Measurements from ENCODE around the gene AP4M1. TPM values are rescaled to one million over a fixed set of nuclear protein-coding genes. Genes with fewer than 3 reads are reported as not detected.
A peak's percentile ranks its signal among the peaks of the same experiment; 100 is the strongest.

Gene AP4M1
- total and polyA plus RNA-seq, 9 of the 15 experiments (the other 6 are each of a cell fraction or from before 2014, with no cell fraction given), result 1.3 to 30.9 (median 14.1) TPM

GRCh38 chr7:100148559-100149328 lies 47.3 kb downstream of the AP4M1 start, which contains the start of gene LAMTOR4 (continued):
- TF ChIP-seq HDAC3 (IDR thresholded peaks at IDR 0.05; ENCODE audit: borderline replicate concordance, partially characterized antibody), result no peak
- TF ChIP-seq TCF7 (IDR thresholded peaks at IDR 0.05; ENCODE audit: borderline replicate concordance), result peak; percentile 35; the same call in 1 of the 2 replicates
- TF ChIP-seq GABPB2 (CRISPR knock-in tag; conservative IDR thresholded peaks at IDR 0.05), result no peak; the same call in 1 of the 2 replicates
- no peak for TF ChIP-seq ZNF3 (CRISPR knock-in tag; IDR thresholded peaks at IDR 0.05)
- TF ChIP-seq PML (IDR thresholded peaks at IDR 0.05; ENCODE audit: low read length), result peak; percentile 59; the same call in 1 of the 2 replicates
- peak; percentile 85 for TF ChIP-seq CREB1 (IDR thresholded peaks at IDR 0.05)
- peak; percentile 91 for TF ChIP-seq CREB1 (CRISPR knock-in tag; IDR thresholded peaks at IDR 0.05)
- no peak for TF ChIP-seq MCM3 (IDR thresholded peaks at IDR 0.05)
- peak; percentile 99 for TF ChIP-seq TOE1 (IDR thresholded peaks at IDR 0.05; ENCODE audit: borderline replicate concordance)
- TF ChIP-seq TOE1 (CRISPR knock-in tag; IDR thresholded peaks at IDR 0.05; ENCODE audit: borderline replicate concordance, low read depth), result no peak
- TF ChIP-seq, protein P1, sequence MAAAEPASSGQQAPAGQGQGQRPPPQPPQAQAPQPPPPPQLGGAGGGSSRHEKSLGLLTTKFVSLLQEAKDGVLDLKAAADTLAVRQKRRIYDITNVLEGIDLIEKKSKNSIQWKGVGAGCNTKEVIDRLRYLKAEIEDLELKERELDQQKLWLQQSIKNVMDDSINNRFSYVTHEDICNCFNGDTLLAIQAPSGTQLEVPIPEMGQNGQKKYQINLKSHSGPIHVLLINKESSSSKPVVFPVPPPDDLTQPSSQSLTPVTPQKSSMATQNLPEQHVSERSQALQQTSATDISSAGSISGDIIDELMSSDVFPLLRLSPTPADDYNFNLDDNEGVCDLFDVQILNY (CRISPR knock-in tag; IDR thresholded peaks at IDR 0.05), result no peak
- TF ChIP-seq ZC3H11A (IDR thresholded peaks at IDR 0.05; ENCODE audit: low read depth, low read length), result no peak
- no peak; a peak in 1 of 4 replicates for TF ChIP-seq SIN3A (IDR thresholded peaks at IDR 0.05; ENCODE audit: borderline replicate concordance in 2 of 2, control insufficient read depth in 1 of 2, low read depth in 2 of 2, low read length in 2 of 2)
- 0 out of 2 replicates have a peak, but pooled peaks have one; percentile 17 for TF ChIP-seq TCF3 (CRISPR knock-in tag; IDR thresholded peaks at IDR 0.05)
- TF ChIP-seq MCM2 (IDR thresholded peaks at IDR 0.05; ENCODE audit: low read depth), result no peak
- TF ChIP-seq, protein P2, sequence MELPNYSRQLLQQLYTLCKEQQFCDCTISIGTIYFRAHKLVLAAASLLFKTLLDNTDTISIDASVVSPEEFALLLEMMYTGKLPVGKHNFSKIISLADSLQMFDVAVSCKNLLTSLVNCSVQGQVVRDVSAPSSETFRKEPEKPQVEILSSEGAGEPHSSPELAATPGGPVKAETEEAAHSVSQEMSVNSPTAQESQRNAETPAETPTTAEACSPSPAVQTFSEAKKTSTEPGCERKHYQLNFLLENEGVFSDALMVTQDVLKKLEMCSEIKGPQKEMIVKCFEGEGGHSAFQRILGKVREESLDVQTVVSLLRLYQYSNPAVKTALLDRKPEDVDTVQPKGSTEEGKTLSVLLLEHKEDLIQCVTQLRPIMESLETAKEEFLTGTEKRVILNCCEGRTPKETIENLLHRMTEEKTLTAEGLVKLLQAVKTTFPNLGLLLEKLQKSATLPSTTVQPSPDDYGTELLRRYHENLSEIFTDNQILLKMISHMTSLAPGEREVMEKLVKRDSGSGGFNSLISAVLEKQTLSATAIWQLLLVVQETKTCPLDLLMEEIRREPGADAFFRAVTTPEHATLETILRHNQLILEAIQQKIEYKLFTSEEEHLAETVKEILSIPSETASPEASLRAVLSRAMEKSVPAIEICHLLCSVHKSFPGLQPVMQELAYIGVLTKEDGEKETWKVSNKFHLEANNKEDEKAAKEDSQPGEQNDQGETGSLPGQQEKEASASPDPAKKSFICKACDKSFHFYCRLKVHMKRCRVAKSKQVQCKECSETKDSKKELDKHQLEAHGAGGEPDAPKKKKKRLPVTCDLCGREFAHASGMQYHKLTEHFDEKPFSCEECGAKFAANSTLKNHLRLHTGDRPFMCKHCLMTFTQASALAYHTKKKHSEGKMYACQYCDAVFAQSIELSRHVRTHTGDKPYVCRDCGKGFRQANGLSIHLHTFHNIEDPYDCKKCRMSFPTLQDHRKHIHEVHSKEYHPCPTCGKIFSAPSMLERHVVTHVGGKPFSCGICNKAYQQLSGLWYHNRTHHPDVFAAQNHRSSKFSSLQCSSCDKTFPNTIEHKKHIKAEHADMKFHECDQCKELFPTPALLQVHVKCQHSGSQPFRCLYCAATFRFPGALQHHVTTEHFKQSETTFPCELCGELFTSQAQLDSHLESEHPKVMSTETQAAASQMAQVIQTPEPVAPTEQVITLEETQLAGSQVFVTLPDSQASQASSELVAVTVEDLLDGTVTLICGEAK (IDR thresholded peaks at IDR 0.05), result peak; percentile 67; the same call in 1 of the 2 replicates
- TF ChIP-seq, protein P2 (CRISPR knock-in tag; IDR thresholded peaks at IDR 0.05), result no peak

Measured in K562 (cell line).